Astrocyte (in vitro differentiated cells and primary cell): ENCODE measurements around the gene SLC6A13. TPM values are rescaled to one million over a fixed set of nuclear protein-coding genes. Genes with fewer than 3 reads are reported as not detected.

ENCODE experiments used
- DNase-seq: peaks from one replicate; pipeline ENCODE4 v3.0.0-alpha.2; 2010; ENCODE audit warnings: low read depth
- FAIRE-seq: peaks from 2 replicates; lab custom pipeline; 2011; peaks lifted over from hg19 to GRCh38; lab: Jason Lieb, UNC
- H2AFZ ChIP-seq: 2 replicates; pipeline ENCODE4 v1.6.0; 2012; ENCODE audit warnings: low read depth, low read length, inconsistent platforms
- H3K27ac ChIP-seq: 2 replicates; pipeline ENCODE4 v1.5.1; 2011; ENCODE audit warnings: low read depth, low read length, inconsistent platforms
- H3K27me3 ChIP-seq: 2 replicates; pipeline ENCODE4 v1.6.0; 2011; ENCODE audit warnings: low read length, inconsistent platforms; ENCODE audit not compliant: insufficient read depth
- H3K36me3 ChIP-seq: 2 replicates; pipeline ENCODE4 v1.5.1; 2011; ENCODE audit warnings: low read length, inconsistent platforms; ENCODE audit not compliant: insufficient read depth
- H3K4me1 ChIP-seq: 2 replicates; pipeline ENCODE4 v1.5.1; 2011; ENCODE audit warnings: low read length, inconsistent platforms; ENCODE audit not compliant: insufficient read depth
- H3K4me2 ChIP-seq: 2 replicates; pipeline ENCODE4 v1.6.0; 2012; ENCODE audit warnings: low read length, inconsistent platforms
- H3K4me3 ChIP-seq: 2 replicates; pipeline ENCODE4 v1.5.1; 2011; ENCODE audit warnings: low read depth, mild to moderate bottlenecking, low read length, inconsistent platforms; ENCODE audit not compliant: insufficient read depth
- H3K79me2 ChIP-seq: 2 replicates; pipeline ENCODE4 v1.6.0; 2012; ENCODE audit warnings: mild to moderate bottlenecking, low read length, inconsistent platforms; ENCODE audit not compliant: insufficient read depth
- H3K9ac ChIP-seq: 2 replicates; pipeline ENCODE4 v1.6.0; 2012; ENCODE audit warnings: mild to moderate bottlenecking, low read length, inconsistent platforms
- H3K9me3 ChIP-seq: 2 replicates; pipeline ENCODE4 v1.5.1; 2012; ENCODE audit warnings: low read depth, mild to moderate bottlenecking, low read length, inconsistent platforms; ENCODE audit not compliant: insufficient read depth
- H4K20me1 ChIP-seq: 2 replicates; pipeline ENCODE4 v1.6.0; 2012; ENCODE audit warnings: low read length, inconsistent platforms; ENCODE audit not compliant: insufficient read depth
- H3K27ac Mint-ChIP-seq: one replicate; pipeline ENCODE4 v1.8.0; 2021; ENCODE audit warnings: mild to moderate bottlenecking, mixed read lengths; ENCODE audit not compliant: unreplicated experiment
- H3K27me3 Mint-ChIP-seq: one replicate; pipeline ENCODE4 v1.8.0; 2021; ENCODE audit warnings: low read depth, mixed read lengths; ENCODE audit not compliant: unreplicated experiment
- H3K36me3 Mint-ChIP-seq: one replicate; pipeline ENCODE4 v1.8.0; 2021; ENCODE audit warnings: low read depth, mixed read lengths; ENCODE audit not compliant: unreplicated experiment
- H3K4me1 Mint-ChIP-seq: one replicate; pipeline ENCODE4 v1.8.0; 2021; ENCODE audit warnings: low read depth, mixed read lengths; ENCODE audit not compliant: unreplicated experiment
- H3K4me3 Mint-ChIP-seq: one replicate; pipeline ENCODE4 v1.8.0; 2021; ENCODE audit warnings: mild to moderate bottlenecking, moderate library complexity, mixed read lengths; ENCODE audit not compliant: unreplicated experiment
- H3K9me3 Mint-ChIP-seq: one replicate; pipeline ENCODE4 v1.8.0; 2021; ENCODE audit warnings: mild to moderate bottlenecking, mixed read lengths; ENCODE audit not compliant: unreplicated experiment
- CTCF ChIP-seq: IDR thresholded peaks from 2 replicates; pipeline ENCODE4 v1.5.1; 2011; ENCODE audit warnings: low read depth, mild to moderate bottlenecking, inconsistent platforms, low read length, moderate library complexity; ENCODE audit not compliant: insufficient read depth
- EZH2 ChIP-seq: IDR thresholded peaks from 2 replicates; pipeline ENCODE4 v1.6.1; 2012; ENCODE audit warnings: mild to moderate bottlenecking, low read length, inconsistent platforms; ENCODE audit not compliant: insufficient read depth
- total RNA-seq: library from RNA; stranded (reverse); gene quantifications from 2 replicates; pipeline ENCODE4 v1.2.1, GENCODE V29; 2021

SLC6A13 gene
- total RNA-seq, 1 donor from 2014 or later = 2.6 TPM

GRCh38 chr12:242496-242895 lies 20.1 kb downstream of the SLC6A13 start:
- DNase-seq (no peak), FAIRE-seq (no peak)
- no peaks in the 10 kb centered on the region for H3K4me1 ChIP-seq
- H3K4me1 Mint-ChIP-seq = peaks cover 3% of the 10 kb centered on the region
- H3K9me3 ChIP-seq = peaks cover 3% of the 10 kb centered on the region
- no peak overlapping the region for H2AFZ ChIP-seq
- no peak overlapping the region for H3K4me2 ChIP-seq
- H3K36me3 Mint-ChIP-seq = peaks cover 5% of the 10 kb centered on the region
- peaks cover 12% of the 10 kb centered on the region for H3K27me3 Mint-ChIP-seq
- H3K27ac ChIP-seq = no peak overlapping the region
- H3K4me3 ChIP-seq = no peak overlapping the region
- H3K4me3 Mint-ChIP-seq = no peak overlapping the region
- no peak overlapping the region for H3K27ac Mint-ChIP-seq
- no peak for TF ChIP-seq EZH2
- TF ChIP-seq CTCF = no peak
- peaks cover 18% of the 10 kb centered on the region for H3K9me3 Mint-ChIP-seq
- no peaks in the 10 kb centered on the region for H3K79me2 ChIP-seq
- no peak overlapping the region for H3K9ac ChIP-seq
- H4K20me1 ChIP-seq = no peaks in the 10 kb centered on the region
- no peaks in the 10 kb centered on the region for H3K27me3 ChIP-seq
- H3K36me3 ChIP-seq = no peaks in the 10 kb centered on the region

- H3K9me3 Mint-ChIP-seq = peaks cover 17% of the 10 kb centered on the region
- no peaks in the 10 kb centered on the region for H3K27me3 ChIP-seq
- no peak overlapping the region for H3K4me2 ChIP-seq
- H3K4me1 ChIP-seq = no peaks in the 10 kb centered on the region
- H3K27me3 Mint-ChIP-seq = peaks cover 12% of the 10 kb centered on the region
- H3K27ac Mint-ChIP-seq = no peak overlapping the region
- no peaks in the 10 kb centered on the region for H4K20me1 ChIP-seq
- no peak overlapping the region for H2AFZ ChIP-seq
- no peak overlapping the region for H3K27ac ChIP-seq
- no peak for FAIRE-seq
- H3K4me3 ChIP-seq = no peak overlapping the region
- TF ChIP-seq CTCF (no peak), EZH2 (no peak)
- H3K9me3 ChIP-seq = peaks cover 7% of the 10 kb centered on the region
- H3K9ac ChIP-seq = no peak overlapping the region
- H3K36me3 ChIP-seq = no peaks in the 10 kb centered on the region
- H3K4me3 Mint-ChIP-seq = no peak overlapping the region
- peaks cover 8% of the 10 kb centered on the region for H3K36me3 Mint-ChIP-seq
- no peaks in the 10 kb centered on the region for H3K79me2 ChIP-seq
- H3K4me1 Mint-ChIP-seq = peaks cover 3% of the 10 kb centered on the region
- DNase-seq = no peak
Measured at GRCh38 chr12:241266-241665, 21.4 kb downstream of the SLC6A13 start.

GRCh38 chr12:240566-240965 lies 22.1 kb downstream of the SLC6A13 start:
- Histone ChIP-seq H4K20me1 (no peaks in the 10 kb centered on the region), H3K36me3 (no peaks in the 10 kb centered on the region), H3K27ac (no peak overlapping the region), H3K9me3 (peaks cover 7% of the 10 kb centered on the region), H3K4me2 (no peak overlapping the region), H3K27me3 (no peaks in the 10 kb centered on the region), H3K4me3 (no peak overlapping the region), H2AFZ (no peak overlapping the region), H3K9ac (no peak overlapping the region), H3K79me2 (no peaks in the 10 kb centered on the region), H3K4me1 (no peaks in the 10 kb centered on the region)
- H3K9me3 Mint-ChIP-seq = peaks cover 23% of the 10 kb centered on the region
- peaks cover 3% of the 10 kb centered on the region for H3K4me1 Mint-ChIP-seq
- FAIRE-seq (no peak), DNase-seq (no peak)
- no peak overlapping the region for H3K4me3 Mint-ChIP-seq
- peaks cover 12% of the 10 kb centered on the region for H3K27me3 Mint-ChIP-seq
- no peak for TF ChIP-seq CTCF
- TF ChIP-seq EZH2 = no peak
- no peak overlapping the region for H3K27ac Mint-ChIP-seq
- peaks cover 12% of the 10 kb centered on the region for H3K36me3 Mint-ChIP-seq
